Sigmoid colon (tissue), 7 donors: ENCODE measurements around the gene LRRC47. TPM values are rescaled to one million over a fixed set of nuclear protein-coding genes. Genes with fewer than 3 reads are reported as not detected.

Experiments
- DNase-seq: peaks from one replicate; pipeline ENCODE4 v3.0.0-alpha.2; 2019
- H3K27ac ChIP-seq, 4 donors: fragments of 200-600 bp; sonication (generic); one replicate each; pipeline ENCODE4 v1.5.1; 2016 to 2019; ENCODE audit warnings: mild to moderate bottlenecking in 1 of 4
- H3K27me3 ChIP-seq, 3 donors: fragments of 200-600 bp; sonication (generic); one replicate each; pipeline ENCODE4 v1.5.1; 2019; ENCODE audit warnings: mild to moderate bottlenecking in 1 of 3
- H3K36me3 ChIP-seq, 4 donors: fragments of 200-600 bp; sonication (generic); one replicate each; pipeline ENCODE4 v1.5.1; 2016 to 2019
- H3K4me1 ChIP-seq, 4 donors: fragments of 200-600 bp; sonication (generic); one replicate each; pipeline ENCODE4 v1.5.1; 2017 to 2019
- H3K4me3 ChIP-seq, 4 donors: fragments of 200-600 bp; sonication (generic); one replicate each; pipeline ENCODE4 v1.5.1; 2017 to 2019; ENCODE audit warnings: mild to moderate bottlenecking in 2 of 4, moderate library complexity in 1 of 4
- H3K9me3 ChIP-seq, 4 donors: fragments of 200-600 bp in 3 of 4; sonication (generic) in 3 of 4; one replicate each; pipeline versions ENCODE4 v1.5.1 to v1.6.1; 2013 to 2019
- CTCF ChIP-seq, 4 experiments: fragments of 450-650 bp in 3 of 4; fragments of 200-600 bp in 1 of 4; IDR thresholded peaks; one replicate each; pipeline ENCODE4 v1.5.1; 2016 to 2019; ENCODE audit warnings: antibody characterized with exemption in 4 of 4, mild to moderate bottlenecking in 3 of 4, moderate library complexity in 2 of 4
- EP300 ChIP-seq, 4 donors: sonication (generic); formaldehyde crosslinking; IDR thresholded peaks; one replicate each; pipeline ENCODE4 v1.6.1; 2017; ENCODE audit warnings: antibody characterized with exemption in 4 of 4
- POLR2A ChIP-seq, 2 donors: fragments of 450-650 bp; IDR thresholded peaks; one replicate each; pipeline ENCODE4 v1.6.1; 2016; ENCODE audit warnings: antibody characterized with exemption in 2 of 2, mild to moderate bottlenecking in 2 of 2, moderate library complexity in 2 of 2
- POLR2AphosphoS5 ChIP-seq, 4 donors: sonication (generic); formaldehyde crosslinking; IDR thresholded peaks; one replicate each; pipeline ENCODE4 v1.6.1; 2017; ENCODE audit warnings: antibody characterized with exemption in 4 of 4
- WGBS, 2 donors: extraction: QIAGEN DNeasy Blood & Tissue Kit; methylation state at CpG; one replicate each; pipeline ENCODE4 v1.1.7; 2013; 5-methylcytosine and 5-hydroxymethylcytosine counted together
- intact Hi-C: fragments of 100-400 bp; cut with DNase I; formaldehyde crosslinking; loops from one replicate; pipeline ENCODE4 v1.15.1; 2023
- polyA plus RNA-seq, 3 donors: library from polyadenylated mRNA; stranded (reverse); fragments of 200-250 nt; gene quantifications; one replicate each; pipeline ENCODE4 v1.2.3, GENCODE V29; 2013
- total RNA-seq, 4 donors: library from RNA; depleted of rRNA; stranded (reverse); fragments of >200 nt; gene quantifications; one replicate each; pipeline ENCODE4 v1.1.0, GENCODE V29; 2016
- donor health status: healthy with polysubstance abuse.
- donor health status: Bipolar disorder and iron deficiency.
- donor health status: healthy.

The LRRC47 gene
- total RNA-seq (10 to 100 TPM; 26.7 to 36.4 (median 31.2) TPM), polyA plus RNA-seq (10 to 100 TPM; 11.4 to 25.9 (median 13.2) TPM)

GRCh38 chr1:3796215-3797061 is at the start of gene LRRC47:
Gene LRRC47, minus strand, starts transcription at chr1:3796498. Its CDS starts 22 bp downstream, at chr1:3796476.
- peaks cover 0 to 3% (median 0%) of the 10 kb centered on the region in 4 donors for H3K36me3 ChIP-seq
- intact Hi-C loops = loop anchor here (2.0 to 5.0 kb wide), 3 partner anchors 24 to 106 kb away; partner anchors contain the start of genes C1orf174 and SMIM1
- WGBS, 2 donors = 2% methylated on average over 60 of the region's 60 CpGs
- H3K4me3 ChIP-seq = peak within 1 kb of the TSS; percentile 75 to 97 (median 88)
- H3K27ac ChIP-seq = peak within 1 kb of the TSS; percentile 70 to 85 (median 78)
- peak; percentile 35 to 57 for TF ChIP-seq POLR2A (IDR thresholded peaks at IDR 0.05)
- TF ChIP-seq POLR2AphosphoS5 (IDR thresholded peaks at IDR 0.05) = peak; percentile 58 to 87 (median 86)
- TF ChIP-seq CTCF (IDR thresholded peaks at IDR 0.05) = no peak
- peak in 1 of 4 donors; percentile 29 for TF ChIP-seq EP300 (IDR thresholded peaks at IDR 0.05)
- H3K4me1 ChIP-seq = peaks cover 0 to 39% (median 36%) of the 10 kb centered on the region in 4 donors
- DNase-seq = peak; percentile 97
- no peaks in the 10 kb centered on the region for H3K27me3 ChIP-seq
- no peaks in the 10 kb centered on the region for H3K9me3 ChIP-seq

- 80 to 95% methylated on average over 9 of the region's 9 CpGs for WGBS, 2 donors
- peaks cover 16 to 92% (median 50%) of the 10 kb centered on the region in 4 donors for H3K36me3 ChIP-seq
- no peaks in the 10 kb centered on the region for H3K9me3 ChIP-seq
- DNase-seq = no peak
- no peaks in the 10 kb centered on the region for H3K27me3 ChIP-seq
- H3K4me3 ChIP-seq = no peak overlapping the region
- no peak overlapping the region for H3K27ac ChIP-seq
- H3K4me1 ChIP-seq = no peaks in the 10 kb centered on the region
- no peak for TF ChIP-seq POLR2A (IDR thresholded peaks at IDR 0.05)
- no peak for TF ChIP-seq EP300 (IDR thresholded peaks at IDR 0.05)
- no peak for TF ChIP-seq CTCF (IDR thresholded peaks at IDR 0.05)
- TF ChIP-seq POLR2AphosphoS5 (IDR thresholded peaks at IDR 0.05) = no peak
- intact Hi-C loops = no loop called here
These were observed 46.6 kb upstream of the LRRC47 start for GRCh38 chr1:3842912-3843311.

- DNase-seq = no peak
- Histone ChIP-seq H3K4me1 (no peaks in the 10 kb centered on the region), H3K9me3 (peaks cover 0 to 7% (median 2%) of the 10 kb centered on the region in 4 donors), H3K4me3 (no peak overlapping the region), H3K27me3 (no peaks in the 10 kb centered on the region), H3K27ac (no peak overlapping the region), H3K36me3 (peaks cover 13 to 92% (median 57%) of the 10 kb centered on the region in 4 donors)
- intact Hi-C loops = no loop called here
- WGBS, 2 donors = 96 to 97% methylated on average over 7 of the region's 7 CpGs
- TF ChIP-seq EP300 (IDR thresholded peaks at IDR 0.05) = no peak
- TF ChIP-seq CTCF (IDR thresholded peaks at IDR 0.05) = no peak
- TF ChIP-seq POLR2A (IDR thresholded peaks at IDR 0.05) = no peak
- no peak for TF ChIP-seq POLR2AphosphoS5 (IDR thresholded peaks at IDR 0.05)
These were observed 45.2 kb upstream of the LRRC47 start for GRCh38 chr1:3841491-3841890.

GRCh38 chr1:3838788-3839187 is 42.5 kb upstream of the LRRC47 start:
- H3K27me3 ChIP-seq = no peaks in the 10 kb centered on the region
- no peak overlapping the region for H3K4me3 ChIP-seq
- H3K9me3 ChIP-seq = peaks cover 0 to 7% (median 2%) of the 10 kb centered on the region in 4 donors
- H3K27ac ChIP-seq = no peak overlapping the region
- no peak for DNase-seq
- no peaks in the 10 kb centered on the region for H3K4me1 ChIP-seq
- intact Hi-C loops = no loop called here
- peaks cover 9 to 91% (median 58%) of the 10 kb centered on the region in 4 donors for H3K36me3 ChIP-seq
- 97 to 98% methylated on average over 11 of the region's 11 CpGs for WGBS, 2 donors
- TF ChIP-seq CTCF (IDR thresholded peaks at IDR 0.05) = no peak
- no peak for TF ChIP-seq EP300 (IDR thresholded peaks at IDR 0.05)
- no peak for TF ChIP-seq POLR2AphosphoS5 (IDR thresholded peaks at IDR 0.05)
- TF ChIP-seq POLR2A (IDR thresholded peaks at IDR 0.05) = no peak
